K562 (cell line): ENCODE results near the gene NKAIN1. TPM values are rescaled to one million over a fixed set of nuclear protein-coding genes. Genes with fewer than 3 reads are reported as not detected.
A peak's percentile ranks its signal among the peaks of the same experiment; 100 is the strongest.

Source experiments
- FOSL1 ChIP-seq: fragments of 200-800 bp; sonication (Bioruptor generic); conservative IDR thresholded peaks from 2 replicates; pipeline ENCODE4 v1.6.1; 2016; ENCODE audit warnings: missing genetic modification characterization, missing compliant biosample characterization
- HMG20B ChIP-seq: fragments of 250-450 bp; sonication (Bioruptor Pico); IDR thresholded peaks from 2 replicates; pipeline ENCODE4 v1.5.0; 2021; ENCODE audit warnings: mild to moderate bottlenecking
- MAFF ChIP-seq: IDR thresholded peaks from 2 replicates; pipeline ENCODE4 v1.6.1; 2012; ENCODE audit warnings: low read length, improper control_type of control experiment
- MAZ ChIP-seq, 2 experiments: fragments of 450-650 bp in 1 of 2; sonication (generic) in 1 of 2; formaldehyde crosslinking; IDR thresholded peaks in 1 of 2; conservative IDR thresholded peaks in 1 of 2; 2 replicates each; pipeline versions ENCODE4 v1.4.0 to v1.5.0; 2020; ENCODE audit warnings: mild to moderate bottlenecking in 1 of 2, missing genetic modification reagents in 1 of 2
- POLR2AphosphoS5 ChIP-seq: IDR thresholded peaks from 2 replicates; pipeline ENCODE4 v1.6.1; 2011; ENCODE audit warnings: mild to moderate bottlenecking, low read depth, low read length, moderate library complexity; ENCODE audit not compliant: control insufficient read depth, insufficient read depth
- PRMT5 ChIP-seq: sonication (generic); formaldehyde crosslinking; IDR thresholded peaks from 2 replicates; pipeline ENCODE4 v1.5.0; 2020; ENCODE audit warnings: missing genetic modification reagents
- RUNX1 ChIP-seq: sonication (generic); IDR thresholded peaks from 2 replicates; pipeline ENCODE4 v1.6.1; 2016; ENCODE audit warnings: antibody characterized with exemption, low read depth
- SAFB2 ChIP-seq: fragments of 200-400 bp; formaldehyde crosslinking; IDR thresholded peaks from 2 replicates; pipeline ENCODE4 v1.6.1; 2018; ENCODE audit warnings: borderline replicate concordance, low read length, low read depth, moderate library complexity; ENCODE audit not compliant: severe bottlenecking
- SP2 ChIP-seq: IDR thresholded peaks from 2 replicates; pipeline ENCODE4 v1.6.1; 2011; ENCODE audit warnings: mild to moderate bottlenecking, low read depth, low read length, moderate library complexity; ENCODE audit not compliant: poor library complexity, severe bottlenecking; ENCODE audit errors: extremely low read depth
- TRIM24 ChIP-seq, 2 experiments: fragments of 450-650 bp; IDR thresholded peaks; 2 replicates each; pipeline ENCODE4 v1.6.1; 2016
- polyA plus RNA-seq, 8 experiments: library from polyadenylated mRNA; depleted of rRNA in 4 of 8; stranded (reverse) in 5 of 8; unstranded in 3 of 8; fragments of >200 nt; fragmentation: Nextera tagmentation in 2 of 8; fragmentation: Illumina TruSeq in 1 of 8; extraction: Ambion mirVana in 2 of 8; extraction: Trizol in 1 of 8; gene quantifications; 2 replicates each; pipeline versions ENCODE4 v1.2.1 to v1.2.3, GENCODE V29; 2011 to 2014; ENCODE audit warnings: inconsistent platforms in 1 of 8, missing spikeins in 1 of 8
- total RNA-seq, 7 experiments: library from RNA; depleted of rRNA in 6 of 7; stranded (reverse); fragments of >200 nt in 6 of 7; fragmentation: Illumina TruSeq in 2 of 7; extraction: Trizol in 2 of 7; gene quantifications; 2 replicates each; pipeline versions ENCODE4 v1.2.1 to v1.2.3, GENCODE V29; 2011 to 2021; ENCODE audit warnings: low replicate concordance in 1 of 7
- TF ChIP-seq, protein P1 (sequence below), 3 experiments: fragments of 200-800 bp in 1 of 3; fragments of 250-450 bp in 1 of 3; fragments of 450-650 bp in 1 of 3; sonication (Bioruptor Pico) in 1 of 3; sonication (Bioruptor generic) in 1 of 3; formaldehyde crosslinking in 1 of 3; IDR thresholded peaks; 2 replicates each; pipeline versions ENCODE4 v1.6.1 to v1.8.0; 2016 to 2022; ENCODE audit warnings: mild to moderate bottlenecking in 2 of 3, missing genetic modification characterization in 2 of 3, missing compliant biosample characterization in 1 of 3, moderate library complexity in 1 of 3
- TF ChIP-seq, protein P2 (sequence below), 2 experiments: IDR thresholded peaks; 2 replicates each; pipeline ENCODE4 v1.6.1; 2011; ENCODE audit warnings: borderline replicate concordance in 1 of 2, control low read depth in 1 of 2, low read depth in 1 of 2, low read length in 1 of 2, mild to moderate bottlenecking in 1 of 2, mixed read lengths in 1 of 2, moderate library complexity in 1 of 2; ENCODE audit not compliant: insufficient read depth in 1 of 2, insufficient read length in 1 of 2, poor library complexity in 1 of 2, severe bottlenecking in 1 of 2; ENCODE audit errors: extremely low read depth in 1 of 2
- TF ChIP-seq, protein P3 (sequence below): fragments of 250-450 bp; sonication (Bioruptor Pico); IDR thresholded peaks from 2 replicates; pipeline ENCODE4 v1.8.0; 2021; ENCODE audit warnings: mild to moderate bottlenecking, moderate library complexity
- TF ChIP-seq, protein P4 (sequence below), 3 experiments: IDR thresholded peaks in 2 of 3; conservative IDR thresholded peaks in 1 of 3; 2 replicates each; pipeline ENCODE4 v1.5.1; 2011 to 2012; ENCODE audit warnings: low read length in 3 of 3, mild to moderate bottlenecking in 3 of 3, control low read depth in 2 of 3, improper control_type of control experiment in 1 of 3, inconsistent platforms in 1 of 3, low read depth in 1 of 3, mixed read lengths in 1 of 3, moderate library complexity in 1 of 3; ENCODE audit not compliant: insufficient read depth in 2 of 3
- TF ChIP-seq, protein P5 (sequence below): sonication (generic); formaldehyde crosslinking; IDR thresholded peaks from 2 replicates; pipeline ENCODE4 v1.8.1; 2023; ENCODE audit warnings: mild to moderate bottlenecking, missing genetic modification reagents, moderate library complexity

The NKAIN1 gene
- total and polyA plus RNA-seq, 9 of the 15 experiments (the other 6 are each of a cell fraction or from before 2014, with no cell fraction given), result 0.03 to 0.22 (median 0.04) TPM; not detected in 3

DNA sequence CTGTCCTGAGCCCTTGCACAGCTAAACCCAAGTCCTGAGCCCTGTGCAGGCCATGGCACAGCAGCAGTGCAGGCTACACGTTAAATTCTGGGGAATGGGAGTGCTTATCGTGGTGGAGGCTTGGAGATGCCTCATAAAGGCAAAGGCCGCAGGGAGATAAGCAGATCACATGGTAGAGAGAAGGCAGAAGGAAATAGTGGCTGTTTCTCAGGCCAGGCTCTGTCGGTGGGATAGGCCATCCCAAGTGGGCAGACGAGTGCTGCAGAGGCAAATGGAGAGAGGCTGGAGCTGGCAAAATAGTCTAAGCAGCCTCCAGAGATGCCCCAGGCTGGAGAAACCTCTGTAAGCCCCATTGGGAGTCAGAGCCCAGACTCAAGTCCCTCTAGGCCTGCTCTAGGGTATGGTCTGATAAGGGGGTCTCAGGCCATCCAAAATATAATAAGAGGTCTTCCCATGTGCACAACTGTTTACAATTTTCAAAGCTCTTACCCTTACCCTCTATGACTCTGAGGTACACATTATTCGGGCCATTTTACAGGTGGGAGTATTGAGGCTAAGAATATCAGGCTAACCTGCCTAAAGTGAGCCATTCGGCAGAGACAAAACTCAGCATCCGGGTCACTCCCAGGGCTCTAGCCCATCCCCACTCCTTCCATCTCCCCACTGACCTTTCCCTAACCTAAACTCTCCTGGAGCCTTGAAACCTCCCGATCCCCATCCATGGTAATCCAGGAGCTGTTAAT, 79.6 kb downstream of the NKAIN1 start (continued):
- TF ChIP-seq, protein P1, sequence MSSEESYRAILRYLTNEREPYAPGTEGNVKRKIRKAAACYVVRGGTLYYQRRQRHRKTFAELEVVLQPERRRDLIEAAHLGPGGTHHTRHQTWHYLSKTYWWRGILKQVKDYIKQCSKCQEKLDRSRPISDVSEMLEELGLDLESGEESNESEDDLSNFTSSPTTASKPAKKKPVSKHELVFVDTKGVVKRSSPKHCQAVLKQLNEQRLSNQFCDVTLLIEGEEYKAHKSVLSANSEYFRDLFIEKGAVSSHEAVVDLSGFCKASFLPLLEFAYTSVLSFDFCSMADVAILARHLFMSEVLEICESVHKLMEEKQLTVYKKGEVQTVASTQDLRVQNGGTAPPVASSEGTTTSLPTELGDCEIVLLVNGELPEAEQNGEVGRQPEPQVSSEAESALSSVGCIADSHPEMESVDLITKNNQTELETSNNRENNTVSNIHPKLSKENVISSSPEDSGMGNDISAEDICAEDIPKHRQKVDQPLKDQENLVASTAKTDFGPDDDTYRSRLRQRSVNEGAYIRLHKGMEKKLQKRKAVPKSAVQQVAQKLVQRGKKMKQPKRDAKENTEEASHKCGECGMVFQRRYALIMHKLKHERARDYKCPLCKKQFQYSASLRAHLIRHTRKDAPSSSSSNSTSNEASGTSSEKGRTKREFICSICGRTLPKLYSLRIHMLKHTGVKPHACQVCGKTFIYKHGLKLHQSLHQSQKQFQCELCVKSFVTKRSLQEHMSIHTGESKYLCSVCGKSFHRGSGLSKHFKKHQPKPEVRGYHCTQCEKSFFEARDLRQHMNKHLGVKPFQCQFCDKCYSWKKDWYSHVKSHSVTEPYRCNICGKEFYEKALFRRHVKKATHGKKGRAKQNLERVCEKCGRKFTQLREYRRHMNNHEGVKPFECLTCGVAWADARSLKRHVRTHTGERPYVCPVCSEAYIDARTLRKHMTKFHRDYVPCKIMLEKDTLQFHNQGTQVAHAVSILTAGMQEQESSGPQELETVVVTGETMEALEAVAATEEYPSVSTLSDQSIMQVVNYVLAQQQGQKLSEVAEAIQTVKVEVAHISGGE (CRISPR knock-in tag; IDR thresholded peaks at IDR 0.05), result peak in 1 of 3 experiments; percentile 75; a peak in 2 of 6 replicates
- TF ChIP-seq, protein P2, sequence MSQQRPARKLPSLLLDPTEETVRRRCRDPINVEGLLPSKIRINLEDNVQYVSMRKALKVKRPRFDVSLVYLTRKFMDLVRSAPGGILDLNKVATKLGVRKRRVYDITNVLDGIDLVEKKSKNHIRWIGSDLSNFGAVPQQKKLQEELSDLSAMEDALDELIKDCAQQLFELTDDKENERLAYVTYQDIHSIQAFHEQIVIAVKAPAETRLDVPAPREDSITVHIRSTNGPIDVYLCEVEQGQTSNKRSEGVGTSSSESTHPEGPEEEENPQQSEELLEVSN (IDR thresholded peaks at IDR 0.05; ENCODE audit: borderline replicate concordance in 1 of 2, extremely low read depth in 1 of 2, insufficient read depth in 1 of 2, insufficient read length in 1 of 2, low read depth in 1 of 2, low read length in 1 of 2, poor library complexity in 1 of 2, severe bottlenecking in 1 of 2), result peak; percentile 27 to 50
- TF ChIP-seq MAFF (no peak), POLR2AphosphoS5 (peak; percentile 36; the same call in 1 of the 2 replicates), TRIM24 (IDR thresholded peaks at IDR 0.05) (0 out of 4 replicates have a peak, but pooled peaks of 1 of the 2 experiments have one; percentile 24), RUNX1 (no peak), SP2 (no peak), SAFB2 (no peak), FOSL1 (tag) (peak; percentile 69), MAZ (CRISPR knock-in tag; conservative IDR thresholded peaks at IDR 0.05 in 1 of 2, IDR thresholded peaks at IDR 0.05 in 1 of 2) (no peak; a peak in 2 of 4 replicates), PRMT5 (CRISPR knock-in tag) (no peak), HMG20B (no peak)
- TF ChIP-seq, protein P3, sequence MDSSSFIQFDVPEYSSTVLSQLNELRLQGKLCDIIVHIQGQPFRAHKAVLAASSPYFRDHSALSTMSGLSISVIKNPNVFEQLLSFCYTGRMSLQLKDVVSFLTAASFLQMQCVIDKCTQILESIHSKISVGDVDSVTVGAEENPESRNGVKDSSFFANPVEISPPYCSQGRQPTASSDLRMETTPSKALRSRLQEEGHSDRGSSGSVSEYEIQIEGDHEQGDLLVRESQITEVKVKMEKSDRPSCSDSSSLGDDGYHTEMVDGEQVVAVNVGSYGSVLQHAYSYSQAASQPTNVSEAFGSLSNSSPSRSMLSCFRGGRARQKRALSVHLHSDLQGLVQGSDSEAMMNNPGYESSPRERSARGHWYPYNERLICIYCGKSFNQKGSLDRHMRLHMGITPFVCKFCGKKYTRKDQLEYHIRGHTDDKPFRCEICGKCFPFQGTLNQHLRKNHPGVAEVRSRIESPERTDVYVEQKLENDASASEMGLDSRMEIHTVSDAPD (CRISPR knock-in tag), result no peak
- TF ChIP-seq, protein P4, sequence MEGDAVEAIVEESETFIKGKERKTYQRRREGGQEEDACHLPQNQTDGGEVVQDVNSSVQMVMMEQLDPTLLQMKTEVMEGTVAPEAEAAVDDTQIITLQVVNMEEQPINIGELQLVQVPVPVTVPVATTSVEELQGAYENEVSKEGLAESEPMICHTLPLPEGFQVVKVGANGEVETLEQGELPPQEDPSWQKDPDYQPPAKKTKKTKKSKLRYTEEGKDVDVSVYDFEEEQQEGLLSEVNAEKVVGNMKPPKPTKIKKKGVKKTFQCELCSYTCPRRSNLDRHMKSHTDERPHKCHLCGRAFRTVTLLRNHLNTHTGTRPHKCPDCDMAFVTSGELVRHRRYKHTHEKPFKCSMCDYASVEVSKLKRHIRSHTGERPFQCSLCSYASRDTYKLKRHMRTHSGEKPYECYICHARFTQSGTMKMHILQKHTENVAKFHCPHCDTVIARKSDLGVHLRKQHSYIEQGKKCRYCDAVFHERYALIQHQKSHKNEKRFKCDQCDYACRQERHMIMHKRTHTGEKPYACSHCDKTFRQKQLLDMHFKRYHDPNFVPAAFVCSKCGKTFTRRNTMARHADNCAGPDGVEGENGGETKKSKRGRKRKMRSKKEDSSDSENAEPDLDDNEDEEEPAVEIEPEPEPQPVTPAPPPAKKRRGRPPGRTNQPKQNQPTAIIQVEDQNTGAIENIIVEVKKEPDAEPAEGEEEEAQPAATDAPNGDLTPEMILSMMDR (IDR thresholded peaks at IDR 0.05 in 2 of 3, conservative IDR thresholded peaks at IDR 0.05 in 1 of 3; ENCODE audit: insufficient read depth in 2 of 3, low read depth in 1 of 3, low read length in 3 of 3), result no peak
- TF ChIP-seq, protein P5, sequence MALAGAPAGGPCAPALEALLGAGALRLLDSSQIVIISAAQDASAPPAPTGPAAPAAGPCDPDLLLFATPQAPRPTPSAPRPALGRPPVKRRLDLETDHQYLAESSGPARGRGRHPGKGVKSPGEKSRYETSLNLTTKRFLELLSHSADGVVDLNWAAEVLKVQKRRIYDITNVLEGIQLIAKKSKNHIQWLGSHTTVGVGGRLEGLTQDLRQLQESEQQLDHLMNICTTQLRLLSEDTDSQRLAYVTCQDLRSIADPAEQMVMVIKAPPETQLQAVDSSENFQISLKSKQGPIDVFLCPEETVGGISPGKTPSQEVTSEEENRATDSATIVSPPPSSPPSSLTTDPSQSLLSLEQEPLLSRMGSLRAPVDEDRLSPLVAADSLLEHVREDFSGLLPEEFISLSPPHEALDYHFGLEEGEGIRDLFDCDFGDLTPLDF, result no peak
